HepG2 (cell line): Measurements from ENCODE around the gene LSMEM2.

Source experiments
- BHLHE40 ChIP-seq: IDR thresholded peaks from 2 replicates; pipeline ENCODE4 v1.6.1; 2011; ENCODE audit warnings: low read length, improper control_type of control experiment
- CHD2 ChIP-seq: IDR thresholded peaks from 2 replicates; pipeline ENCODE4 v1.6.1; 2011; ENCODE audit warnings: low read depth, low read length, improper control_type of control experiment
- IRX3 ChIP-seq: sonication (generic); formaldehyde crosslinking; IDR thresholded peaks from 2 replicates; pipeline ENCODE4 v1.8.1; 2023; ENCODE audit warnings: mild to moderate bottlenecking, low read depth, missing genetic modification reagents, borderline replicate concordance
- NFYC ChIP-seq: IDR thresholded peaks from 2 replicates; pipeline ENCODE4 v1.6.1; 2016; ENCODE audit warnings: missing genetic modification reagents, missing compliant biosample characterization
- NR2C2 ChIP-seq: sonication (generic); formaldehyde crosslinking; IDR thresholded peaks from 2 replicates; pipeline ENCODE4 v1.4.0; 2020; ENCODE audit warnings: missing genetic modification reagents, mild to moderate bottlenecking, moderate library complexity, borderline replicate concordance
- SRSF9 ChIP-seq: fragments of 200-400 bp; formaldehyde crosslinking; IDR thresholded peaks from 2 replicates; pipeline ENCODE4 v1.6.1; 2018; ENCODE audit warnings: borderline replicate concordance, mild to moderate bottlenecking, low read depth, low read length; ENCODE audit not compliant: insufficient read depth, poor library complexity, severe bottlenecking
- ZNF24 ChIP-seq: fragments of 450-650 bp; IDR thresholded peaks from 2 replicates; pipeline ENCODE4 v1.6.1; 2017; ENCODE audit warnings: antibody characterized with exemption, mild to moderate bottlenecking
- TF ChIP-seq, protein P1 (sequence below), 2 experiments: IDR thresholded peaks; 2 replicates each; pipeline ENCODE4 v1.6.1; 2011 to 2012; ENCODE audit warnings: low read length in 2 of 2, borderline replicate concordance in 1 of 2, low read depth in 1 of 2, mild to moderate bottlenecking in 1 of 2, moderate library complexity in 1 of 2
- TF ChIP-seq, protein P2 (sequence below): sonication (generic); formaldehyde crosslinking; IDR thresholded peaks from 2 replicates; pipeline ENCODE4 v1.5.0; 2020; ENCODE audit warnings: mild to moderate bottlenecking, missing genetic modification reagents, moderate library complexity

DNA sequence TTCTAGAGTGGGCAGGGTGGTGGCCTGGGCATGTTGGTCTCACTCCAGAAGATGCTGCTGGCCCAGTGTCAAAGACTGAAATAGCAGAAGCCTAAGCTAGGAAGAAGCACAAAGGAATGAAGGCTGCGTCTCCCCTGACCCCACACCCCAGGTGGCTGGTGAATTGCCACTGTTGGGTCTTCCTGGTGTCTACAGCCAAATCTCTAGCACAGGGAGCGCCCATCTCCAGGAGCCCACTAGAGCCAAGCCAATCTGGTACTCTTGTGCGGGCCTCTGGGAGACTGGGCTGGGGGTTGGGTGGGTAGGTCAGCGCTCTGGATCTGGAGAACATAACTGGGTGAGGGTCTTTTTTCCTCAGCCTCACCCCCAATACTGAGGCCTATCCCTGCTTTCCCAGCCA, 48.2 kb downstream of the LSMEM2 start:
- TF ChIP-seq, protein P1, sequence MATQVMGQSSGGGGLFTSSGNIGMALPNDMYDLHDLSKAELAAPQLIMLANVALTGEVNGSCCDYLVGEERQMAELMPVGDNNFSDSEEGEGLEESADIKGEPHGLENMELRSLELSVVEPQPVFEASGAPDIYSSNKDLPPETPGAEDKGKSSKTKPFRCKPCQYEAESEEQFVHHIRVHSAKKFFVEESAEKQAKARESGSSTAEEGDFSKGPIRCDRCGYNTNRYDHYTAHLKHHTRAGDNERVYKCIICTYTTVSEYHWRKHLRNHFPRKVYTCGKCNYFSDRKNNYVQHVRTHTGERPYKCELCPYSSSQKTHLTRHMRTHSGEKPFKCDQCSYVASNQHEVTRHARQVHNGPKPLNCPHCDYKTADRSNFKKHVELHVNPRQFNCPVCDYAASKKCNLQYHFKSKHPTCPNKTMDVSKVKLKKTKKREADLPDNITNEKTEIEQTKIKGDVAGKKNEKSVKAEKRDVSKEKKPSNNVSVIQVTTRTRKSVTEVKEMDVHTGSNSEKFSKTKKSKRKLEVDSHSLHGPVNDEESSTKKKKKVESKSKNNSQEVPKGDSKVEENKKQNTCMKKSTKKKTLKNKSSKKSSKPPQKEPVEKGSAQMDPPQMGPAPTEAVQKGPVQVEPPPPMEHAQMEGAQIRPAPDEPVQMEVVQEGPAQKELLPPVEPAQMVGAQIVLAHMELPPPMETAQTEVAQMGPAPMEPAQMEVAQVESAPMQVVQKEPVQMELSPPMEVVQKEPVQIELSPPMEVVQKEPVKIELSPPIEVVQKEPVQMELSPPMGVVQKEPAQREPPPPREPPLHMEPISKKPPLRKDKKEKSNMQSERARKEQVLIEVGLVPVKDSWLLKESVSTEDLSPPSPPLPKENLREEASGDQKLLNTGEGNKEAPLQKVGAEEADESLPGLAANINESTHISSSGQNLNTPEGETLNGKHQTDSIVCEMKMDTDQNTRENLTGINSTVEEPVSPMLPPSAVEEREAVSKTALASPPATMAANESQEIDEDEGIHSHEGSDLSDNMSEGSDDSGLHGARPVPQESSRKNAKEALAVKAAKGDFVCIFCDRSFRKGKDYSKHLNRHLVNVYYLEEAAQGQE (IDR thresholded peaks at IDR 0.05; ENCODE audit: borderline replicate concordance in 1 of 2, low read depth in 1 of 2, low read length in 2 of 2) = no peak
- no peak for TF ChIP-seq NFYC (CRISPR knock-in tag)
- TF ChIP-seq CHD2 = no peak
- TF ChIP-seq IRX3 = no peak
- TF ChIP-seq, protein P2, sequence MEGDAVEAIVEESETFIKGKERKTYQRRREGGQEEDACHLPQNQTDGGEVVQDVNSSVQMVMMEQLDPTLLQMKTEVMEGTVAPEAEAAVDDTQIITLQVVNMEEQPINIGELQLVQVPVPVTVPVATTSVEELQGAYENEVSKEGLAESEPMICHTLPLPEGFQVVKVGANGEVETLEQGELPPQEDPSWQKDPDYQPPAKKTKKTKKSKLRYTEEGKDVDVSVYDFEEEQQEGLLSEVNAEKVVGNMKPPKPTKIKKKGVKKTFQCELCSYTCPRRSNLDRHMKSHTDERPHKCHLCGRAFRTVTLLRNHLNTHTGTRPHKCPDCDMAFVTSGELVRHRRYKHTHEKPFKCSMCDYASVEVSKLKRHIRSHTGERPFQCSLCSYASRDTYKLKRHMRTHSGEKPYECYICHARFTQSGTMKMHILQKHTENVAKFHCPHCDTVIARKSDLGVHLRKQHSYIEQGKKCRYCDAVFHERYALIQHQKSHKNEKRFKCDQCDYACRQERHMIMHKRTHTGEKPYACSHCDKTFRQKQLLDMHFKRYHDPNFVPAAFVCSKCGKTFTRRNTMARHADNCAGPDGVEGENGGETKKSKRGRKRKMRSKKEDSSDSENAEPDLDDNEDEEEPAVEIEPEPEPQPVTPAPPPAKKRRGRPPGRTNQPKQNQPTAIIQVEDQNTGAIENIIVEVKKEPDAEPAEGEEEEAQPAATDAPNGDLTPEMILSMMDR = no peak
- no peak for TF ChIP-seq ZNF24
- no peak for TF ChIP-seq NR2C2 (CRISPR knock-in tag)
- no peak for TF ChIP-seq BHLHE40
- TF ChIP-seq SRSF9 = no peak
